ENCODE data around the gene SEMA3B.
"Not testable (repeated sequence)": the region's sequence is repeated elsewhere in the genome, so short reads cannot be mapped to it uniquely, and the experiment has no call there.

Gene SEMA3B

GRCh38 chr3:50268703-50269451, at the start of gene SEMA3B:
Gene SEMA3B, plus strand, starts transcription at chr3:50269147. Its CDS starts 94 bp downstream, at chr3:50269241.
- H3K27me3 ChIP-seq (ENCODE audit: control insufficient read depth in 1 of 2, insufficient read depth in 2 of 2, low read length in 2 of 2), result no peaks in the 10 kb centered on the region
- H3K4me3 ChIP-seq (ENCODE audit: low read depth in 1 of 2, low read length in 2 of 2), result peak within 1 kb of the TSS; percentile 37 to 79
- H3K27ac ChIP-seq (ENCODE audit: low read depth, low read length), result peak within 1 kb of the TSS; percentile 82
- H3K9ac ChIP-seq (ENCODE audit: low read length), result peak within 1 kb of the TSS; percentile 91
- peaks cover 7% of the 10 kb centered on the region for H3K36me3 ChIP-seq (ENCODE audit: insufficient read depth, low read length)
- no peaks in the 10 kb centered on the region for H3K9me3 ChIP-seq (ENCODE audit: low read length)
- peaks cover 61% of the 10 kb centered on the region for H3K4me1 ChIP-seq (ENCODE audit: insufficient read depth, low read length)

- Histone ChIP-seq H3K27ac (ENCODE audit: low read depth, low read length) (no peak overlapping the region), H3K9me3 (ENCODE audit: low read length) (no peaks in the 10 kb centered on the region), H3K4me1 (ENCODE audit: insufficient read depth, low read length) (no peaks in the 10 kb centered on the region), H3K27me3 (ENCODE audit: control insufficient read depth in 1 of 2, insufficient read depth in 2 of 2, low read length in 2 of 2) (no peaks in the 10 kb centered on the region), H3K4me3 (ENCODE audit: low read depth in 1 of 2, low read length in 2 of 2) (no peak overlapping the region), H3K36me3 (ENCODE audit: insufficient read depth, low read length) (no peaks in the 10 kb centered on the region), H3K9ac (ENCODE audit: low read length) (no peak overlapping the region)
These were observed 49.7 kb upstream of the SEMA3B start for GRCh38 chr3:50219285-50219684.

GRCh38 chr3:50220109-50220508, 48.8 kb upstream of the SEMA3B start:
- H3K9me3 ChIP-seq (ENCODE audit: low read length), result no peaks in the 10 kb centered on the region
- no peaks in the 10 kb centered on the region for H3K4me1 ChIP-seq (ENCODE audit: insufficient read depth, low read length)
- no peak overlapping the region for H3K9ac ChIP-seq (ENCODE audit: low read length)
- H3K27ac ChIP-seq (ENCODE audit: low read depth, low read length), result no peak overlapping the region
- no peaks in the 10 kb centered on the region for H3K36me3 ChIP-seq (ENCODE audit: insufficient read depth, low read length)
- H3K27me3 ChIP-seq (ENCODE audit: control insufficient read depth in 1 of 2, insufficient read depth in 2 of 2, low read length in 2 of 2), result no peaks in the 10 kb centered on the region
- H3K4me3 ChIP-seq (ENCODE audit: low read depth in 1 of 2, low read length in 2 of 2), result no peak overlapping the region

- no peaks in the 10 kb centered on the region for H3K27me3 ChIP-seq (ENCODE audit: control insufficient read depth in 1 of 2, insufficient read depth in 2 of 2, low read length in 2 of 2)
- H3K9me3 ChIP-seq (ENCODE audit: low read length), result no peaks in the 10 kb centered on the region
- H3K27ac ChIP-seq (ENCODE audit: low read depth, low read length), result no peak overlapping the region
- peaks cover 3% of the 10 kb centered on the region for H3K4me1 ChIP-seq (ENCODE audit: insufficient read depth, low read length)
- H3K4me3 ChIP-seq (ENCODE audit: low read depth in 1 of 2, low read length in 2 of 2), result no peak overlapping the region
- no peak overlapping the region for H3K9ac ChIP-seq (ENCODE audit: low read length)
- no peaks in the 10 kb centered on the region for H3K36me3 ChIP-seq (ENCODE audit: insufficient read depth, low read length)
These were observed 47.9 kb upstream of the SEMA3B start for GRCh38 chr3:50221051-50221410.

GRCh38 chr3:50221411-50222168, 47.4 kb upstream of the SEMA3B start:
- Histone ChIP-seq H3K9ac (ENCODE audit: low read length) (no peak overlapping the region), H3K4me3 (ENCODE audit: low read depth in 1 of 2, low read length in 2 of 2) (no peak overlapping the region), H3K9me3 (ENCODE audit: low read length) (no peaks in the 10 kb centered on the region), H3K27me3 (ENCODE audit: control insufficient read depth in 1 of 2, insufficient read depth in 2 of 2, low read length in 2 of 2) (no peaks in the 10 kb centered on the region), H3K36me3 (ENCODE audit: insufficient read depth, low read length) (no peaks in the 10 kb centered on the region), H3K4me1 (ENCODE audit: insufficient read depth, low read length) (peaks cover 8% of the 10 kb centered on the region), H3K27ac (ENCODE audit: low read depth, low read length) (no peak overlapping the region)

- Histone ChIP-seq H3K9me3 (ENCODE audit: low read length) (no peaks in the 10 kb centered on the region), H3K27ac (ENCODE audit: low read depth, low read length) (no peak overlapping the region), H3K9ac (ENCODE audit: low read length) (no peak overlapping the region), H3K36me3 (ENCODE audit: insufficient read depth, low read length) (no peaks in the 10 kb centered on the region), H3K4me3 (ENCODE audit: low read depth in 1 of 2, low read length in 2 of 2) (no peak overlapping the region), H3K4me1 (ENCODE audit: insufficient read depth, low read length) (peaks cover 13% of the 10 kb centered on the region), H3K27me3 (ENCODE audit: control insufficient read depth in 1 of 2, insufficient read depth in 2 of 2, low read length in 2 of 2) (no peaks in the 10 kb centered on the region)
These were observed 46.8 kb upstream of the SEMA3B start for GRCh38 chr3:50222169-50222528.

GRCh38 chr3:50224639-50225038, 44.3 kb upstream of the SEMA3B start:
- no peaks in the 10 kb centered on the region for H3K27me3 ChIP-seq (ENCODE audit: control insufficient read depth in 1 of 2, insufficient read depth in 2 of 2, low read length in 2 of 2)
- H3K9ac ChIP-seq (ENCODE audit: low read length), result no peak overlapping the region
- H3K4me3 ChIP-seq (ENCODE audit: low read depth in 1 of 2, low read length in 2 of 2), result no peak overlapping the region

GRCh38 chr3:50226888-50227389, 42.0 kb upstream of the SEMA3B start:
- no peaks in the 10 kb centered on the region for H3K9me3 ChIP-seq (ENCODE audit: low read length)
- no peaks in the 10 kb centered on the region for H3K36me3 ChIP-seq (ENCODE audit: insufficient read depth, low read length)
- peak overlapping the region; percentile 49 for H3K9ac ChIP-seq (ENCODE audit: low read length)
- H3K4me3 ChIP-seq (ENCODE audit: low read depth in 1 of 2, low read length in 2 of 2), result peak overlapping the region; percentile 51 to 70
- peaks cover 16% of the 10 kb centered on the region for H3K4me1 ChIP-seq (ENCODE audit: insufficient read depth, low read length)
- no peaks in the 10 kb centered on the region for H3K27me3 ChIP-seq (ENCODE audit: control insufficient read depth in 1 of 2, insufficient read depth in 2 of 2, low read length in 2 of 2)
- H3K27ac ChIP-seq (ENCODE audit: low read depth, low read length), result peak overlapping the region; percentile 56

More at GRCh38 chr3:50224639-50225038, 44.3 kb upstream of the SEMA3B start:
- Histone ChIP-seq H3K9me3 (ENCODE audit: low read length) (no peaks in the 10 kb centered on the region), H3K36me3 (ENCODE audit: insufficient read depth, low read length) (no peaks in the 10 kb centered on the region), H3K4me1 (ENCODE audit: insufficient read depth, low read length) (peaks cover 16% of the 10 kb centered on the region), H3K27ac (ENCODE audit: low read depth, low read length) (no peak overlapping the region)

GRCh38 chr3:50227390-50228183, 41.4 kb upstream of the SEMA3B start:
- H3K9me3 ChIP-seq (ENCODE audit: low read length), result no peaks in the 10 kb centered on the region
- H3K4me3 ChIP-seq (ENCODE audit: low read depth in 1 of 2, low read length in 2 of 2), result peak overlapping the region; percentile 51 to 87

GRCh38 chr3:50228184-50228763, 40.7 kb upstream of the SEMA3B start:
- not testable (repeated sequence) for H3K27me3 ChIP-seq (ENCODE audit: control insufficient read depth in 1 of 2, insufficient read depth in 2 of 2, low read length in 2 of 2); H3K36me3 ChIP-seq (ENCODE audit: insufficient read depth, low read length); H3K9me3 ChIP-seq (ENCODE audit: low read length); H3K9ac ChIP-seq (ENCODE audit: low read length); H3K27ac ChIP-seq (ENCODE audit: low read depth, low read length)
- H3K4me3 ChIP-seq (ENCODE audit: low read depth in 1 of 2, low read length in 2 of 2), result peak overlapping the region; percentile 31 to 87
- H3K4me1 ChIP-seq (ENCODE audit: insufficient read depth, low read length), result peaks cover 16% of the 10 kb centered on the region

More at GRCh38 chr3:50227390-50228183, 41.4 kb upstream of the SEMA3B start:
- Histone ChIP-seq H3K27ac (ENCODE audit: low read depth, low read length) (peak overlapping the region; percentile 8), H3K9ac (ENCODE audit: low read length) (peak overlapping the region; percentile 44), H3K4me1 (ENCODE audit: insufficient read depth, low read length) (peaks cover 16% of the 10 kb centered on the region), H3K27me3 (ENCODE audit: control insufficient read depth in 1 of 2, insufficient read depth in 2 of 2, low read length in 2 of 2) (no peaks in the 10 kb centered on the region), H3K36me3 (ENCODE audit: insufficient read depth, low read length) (no peaks in the 10 kb centered on the region)

- Histone ChIP-seq H3K9ac (ENCODE audit: low read length) (no peak overlapping the region), H3K9me3 (ENCODE audit: low read length) (no peaks in the 10 kb centered on the region), H3K27ac (ENCODE audit: low read depth, low read length) (no peak overlapping the region), H3K4me3 (ENCODE audit: low read depth in 1 of 2, low read length in 2 of 2) (no peak overlapping the region), H3K36me3 (ENCODE audit: insufficient read depth, low read length) (no peaks in the 10 kb centered on the region), H3K4me1 (ENCODE audit: insufficient read depth, low read length) (peaks cover 16% of the 10 kb centered on the region), H3K27me3 (ENCODE audit: control insufficient read depth in 1 of 2, insufficient read depth in 2 of 2, low read length in 2 of 2) (no peaks in the 10 kb centered on the region)
These were observed 39.5 kb upstream of the SEMA3B start for GRCh38 chr3:50229490-50229889.

Measured in muscle layer of colon (tissue), 2 donors.